KOPT-K1 (cell line): ENCODE data around the gene SH2B2.
"Not testable (repeated sequence)": the region's sequence is repeated elsewhere in the genome, so short reads cannot be mapped to it uniquely, and the experiment has no call there.

Experiments used
- H3K27ac ChIP-seq: fragments of 200-600 bp; sonication (generic); 2 replicates; pipeline ENCODE4 v1.5.1; 2016; ENCODE audit warnings: antibody characterized with exemption, mild to moderate bottlenecking, low read depth, low read length; ENCODE audit not compliant: poor library complexity, severe bottlenecking
- H3K36me3 ChIP-seq: fragments of 200-600 bp; sonication (generic); 2 replicates; pipeline ENCODE4 v1.5.1; 2017; ENCODE audit warnings: antibody characterized with exemption, mild to moderate bottlenecking, low read length, moderate library complexity; ENCODE audit not compliant: insufficient read depth
- H3K9me3 ChIP-seq: fragments of 200-600 bp; sonication (generic); 2 replicates; pipeline ENCODE4 v1.5.1; 2017; ENCODE audit warnings: antibody characterized with exemption, low read length, mild to moderate bottlenecking; ENCODE audit not compliant: insufficient read depth, poor library complexity, severe bottlenecking

SH2B2 gene

GRCh38 chr7:102365390-102365789 is 78.7 kb downstream of the SH2B2 start:
- not testable (repeated sequence) for H3K9me3 ChIP-seq, H3K27ac ChIP-seq
- H3K36me3 ChIP-seq = peaks cover 24% of the 10 kb centered on the region

GRCh38 chr7:102370038-102370437 is 83.4 kb downstream of the SH2B2 start:
- peaks cover 11% of the 10 kb centered on the region for H3K9me3 ChIP-seq

More at GRCh38 chr7:102370038-102370437, 83.4 kb downstream of the SH2B2 start:
- H3K27ac ChIP-seq = not testable (repeated sequence)
- peaks cover 32% of the 10 kb centered on the region for H3K36me3 ChIP-seq
